Measurements from ENCODE around the gene RBBP9.

DNA sequence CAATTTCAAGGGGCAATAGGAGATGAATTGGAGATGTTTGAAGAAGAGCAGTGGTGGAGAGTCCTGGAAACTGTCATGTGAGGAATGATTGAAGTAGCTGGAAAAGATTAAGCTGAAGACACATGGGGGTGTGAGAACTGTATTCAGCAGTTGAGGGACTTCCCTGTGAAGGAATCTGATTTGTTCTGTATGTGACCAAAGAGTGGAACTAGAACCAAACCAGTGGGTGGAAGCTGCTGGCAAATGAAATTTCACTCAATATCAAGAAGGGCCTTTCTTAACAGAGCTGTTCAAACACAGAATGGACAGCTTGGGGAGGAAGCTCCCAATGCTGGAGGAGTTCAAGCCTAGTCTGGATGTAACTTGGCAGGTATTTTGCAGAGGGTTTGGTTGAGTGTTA lies 32.0 kb upstream of the RBBP9 start:
- TF ChIP-seq, protein P1, sequence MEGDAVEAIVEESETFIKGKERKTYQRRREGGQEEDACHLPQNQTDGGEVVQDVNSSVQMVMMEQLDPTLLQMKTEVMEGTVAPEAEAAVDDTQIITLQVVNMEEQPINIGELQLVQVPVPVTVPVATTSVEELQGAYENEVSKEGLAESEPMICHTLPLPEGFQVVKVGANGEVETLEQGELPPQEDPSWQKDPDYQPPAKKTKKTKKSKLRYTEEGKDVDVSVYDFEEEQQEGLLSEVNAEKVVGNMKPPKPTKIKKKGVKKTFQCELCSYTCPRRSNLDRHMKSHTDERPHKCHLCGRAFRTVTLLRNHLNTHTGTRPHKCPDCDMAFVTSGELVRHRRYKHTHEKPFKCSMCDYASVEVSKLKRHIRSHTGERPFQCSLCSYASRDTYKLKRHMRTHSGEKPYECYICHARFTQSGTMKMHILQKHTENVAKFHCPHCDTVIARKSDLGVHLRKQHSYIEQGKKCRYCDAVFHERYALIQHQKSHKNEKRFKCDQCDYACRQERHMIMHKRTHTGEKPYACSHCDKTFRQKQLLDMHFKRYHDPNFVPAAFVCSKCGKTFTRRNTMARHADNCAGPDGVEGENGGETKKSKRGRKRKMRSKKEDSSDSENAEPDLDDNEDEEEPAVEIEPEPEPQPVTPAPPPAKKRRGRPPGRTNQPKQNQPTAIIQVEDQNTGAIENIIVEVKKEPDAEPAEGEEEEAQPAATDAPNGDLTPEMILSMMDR (IDR thresholded peaks at IDR 0.05): no peak
- no peak for TF ChIP-seq POLR2A (IDR thresholded peaks at IDR 0.05)

Measured in adrenal gland (tissue), 5 donors.